H9 (cell line): Measurements from ENCODE around the gene FAM227A. TPM values are rescaled to one million over a fixed set of nuclear protein-coding genes. Genes with fewer than 3 reads are reported as not detected.

Experiments
- DNase-seq: peaks from one replicate; pipeline ENCODE4 v3.0.0-alpha.2; 2017
- H2AFZ ChIP-seq: one replicate; pipeline ENCODE4 v1.6.1; 2013; ENCODE audit warnings: mild to moderate bottlenecking, low read length, control low read depth, moderate library complexity
- H2AK5ac ChIP-seq: 2 replicates; pipeline ENCODE4 v1.6.1; 2013; ENCODE audit warnings: low read length, control low read depth, mixed read lengths; ENCODE audit not compliant: insufficient read length
- H2BK120ac ChIP-seq: one replicate; pipeline ENCODE4 v1.6.1; 2013; ENCODE audit warnings: low read depth, mild to moderate bottlenecking, low read length, control low read depth, inconsistent platforms; ENCODE audit not compliant: poor library complexity, severe bottlenecking
- H2BK12ac ChIP-seq: 2 replicates; pipeline ENCODE4 v1.6.1; 2013; ENCODE audit warnings: low read length, control low read depth, mixed read lengths, low read depth; ENCODE audit not compliant: insufficient read length
- H2BK15ac ChIP-seq: 2 replicates; pipeline ENCODE4 v1.6.1; 2013; ENCODE audit warnings: low read depth, low read length, control low read depth
- H2BK20ac ChIP-seq: one replicate; pipeline ENCODE4 v1.6.1; 2013; ENCODE audit warnings: low read depth, mild to moderate bottlenecking, low read length, control low read depth, inconsistent platforms; ENCODE audit not compliant: poor library complexity, severe bottlenecking
- H2BK5ac ChIP-seq: 2 replicates; pipeline ENCODE4 v1.6.1; 2013; ENCODE audit warnings: low read length, control low read depth, mixed read lengths; ENCODE audit not compliant: insufficient read length
- H3K14ac ChIP-seq: 2 replicates; pipeline ENCODE4 v1.6.1; 2013; ENCODE audit warnings: low read length, control low read depth; ENCODE audit not compliant: insufficient read depth
- H3K18ac ChIP-seq: 2 replicates; pipeline ENCODE4 v1.6.1; 2013; ENCODE audit warnings: low read depth, mild to moderate bottlenecking, mixed read lengths, low read length, control low read depth; ENCODE audit not compliant: insufficient read length
- H3K23ac ChIP-seq: 2 replicates; pipeline ENCODE4 v1.6.1; 2013; ENCODE audit warnings: low read length, control low read depth, mixed read lengths, low read depth; ENCODE audit not compliant: insufficient read length
- H3K23me2 ChIP-seq: 2 replicates; pipeline ENCODE4 v1.6.1; 2013; ENCODE audit warnings: low read depth, mild to moderate bottlenecking, mixed read lengths, low read length, control low read depth; ENCODE audit not compliant: insufficient read length, poor library complexity, severe bottlenecking
- H3K27ac ChIP-seq: 2 replicates; pipeline ENCODE4 v1.5.1; 2013; ENCODE audit warnings: low read length, control low read depth, mixed read lengths, low read depth; ENCODE audit not compliant: insufficient read length
- H3K27me3 ChIP-seq: 2 replicates; pipeline ENCODE4 v1.6.1; 2013; ENCODE audit warnings: low read length, control low read depth, inconsistent platforms; ENCODE audit not compliant: insufficient read depth
- H3K4ac ChIP-seq: 2 replicates; pipeline ENCODE4 v1.6.1; 2013; ENCODE audit warnings: low read depth, mild to moderate bottlenecking, control low read depth, inconsistent platforms, low read length, moderate library complexity
- H3K4me1 ChIP-seq: 2 replicates; pipeline ENCODE4 v1.6.1; 2013; ENCODE audit warnings: low read length, control low read depth, inconsistent platforms; ENCODE audit not compliant: insufficient read depth
- H3K4me2 ChIP-seq: 2 replicates; pipeline ENCODE4 v1.6.1; 2013; ENCODE audit warnings: low read length, control low read depth, mixed read lengths; ENCODE audit not compliant: insufficient read length, insufficient read depth
- H3K56ac ChIP-seq: 2 replicates; pipeline ENCODE4 v1.6.1; 2013; ENCODE audit warnings: low read depth, mild to moderate bottlenecking, mixed read lengths, low read length, control low read depth; ENCODE audit not compliant: insufficient read length
- H3K79me1 ChIP-seq: 2 replicates; pipeline ENCODE4 v1.6.1; 2013; ENCODE audit warnings: low read depth, mild to moderate bottlenecking, moderate library complexity, low read length, control low read depth, inconsistent platforms; ENCODE audit not compliant: insufficient read depth, poor library complexity, severe bottlenecking
- H3K79me2 ChIP-seq: 2 replicates; pipeline ENCODE4 v1.6.1; 2013; ENCODE audit warnings: low read length, control low read depth, inconsistent platforms; ENCODE audit not compliant: insufficient read depth
- H3K9ac ChIP-seq: 2 replicates; pipeline ENCODE4 v1.6.1; 2013; ENCODE audit warnings: low read length, control low read depth, mixed read lengths; ENCODE audit not compliant: insufficient read length; ENCODE audit errors: extremely low read depth
- H3K9me3 ChIP-seq: one replicate; pipeline ENCODE4 v1.6.1; 2013; ENCODE audit warnings: low read depth, low read length, inconsistent platforms; ENCODE audit not compliant: control insufficient read depth
- H3T11ph ChIP-seq: one replicate; pipeline ENCODE4 v1.6.1; 2013; ENCODE audit warnings: mild to moderate bottlenecking, low read length, control low read depth, inconsistent platforms
- H4K20me1 ChIP-seq: one replicate; pipeline ENCODE4 v1.6.1; 2013; ENCODE audit not compliant: control insufficient read depth, insufficient read length, insufficient read depth
- H4K5ac ChIP-seq: 2 replicates; pipeline ENCODE4 v1.6.1; 2013; ENCODE audit warnings: low read depth, mild to moderate bottlenecking, mixed read lengths, low read length, control low read depth; ENCODE audit not compliant: insufficient read length
- H4K8ac ChIP-seq: replicated peaks from 2 replicates; pipeline ENCODE4 v1.6.1; 2013; ENCODE audit warnings: low read length, control low read depth, mixed read lengths, low read depth; ENCODE audit not compliant: insufficient read length
- H4K91ac ChIP-seq: 2 replicates; pipeline ENCODE4 v1.6.1; 2013; ENCODE audit warnings: low read depth, mild to moderate bottlenecking, moderate library complexity, mixed read lengths, low read length, control low read depth; ENCODE audit not compliant: insufficient read length
- H3K27ac Mint-ChIP-seq, 3 experiments: 2 replicates in 2 of 3; 3 replicates in 1 of 3; pipeline ENCODE4 v1.8.0; 2020 to 2021; ENCODE audit warnings: mixed read lengths in 3 of 3, mild to moderate bottlenecking in 1 of 3, moderate library complexity in 1 of 3
- H3K27me3 Mint-ChIP-seq: 2 replicates; pipeline ENCODE4 v1.8.0; 2021; ENCODE audit warnings: low read depth, mild to moderate bottlenecking, moderate library complexity, mixed read lengths
- H3K36me3 Mint-ChIP-seq, 3 experiments: 2 replicates in 2 of 3; 3 replicates in 1 of 3; pipeline ENCODE4 v1.8.0; 2020 to 2021; ENCODE audit warnings: low read depth in 3 of 3, mixed read lengths in 3 of 3; ENCODE audit not compliant: insufficient read depth in 1 of 3
- H3K4me1 Mint-ChIP-seq, 2 experiments: 2 replicates each; pipeline ENCODE4 v1.8.0; 2020; ENCODE audit warnings: mixed read lengths in 2 of 2
- H3K4me3 Mint-ChIP-seq, 2 experiments: 2 replicates in 1 of 2; 3 replicates in 1 of 2; pipeline ENCODE4 v1.8.0; 2020 to 2021; ENCODE audit warnings: mild to moderate bottlenecking in 2 of 2, mixed read lengths in 2 of 2, moderate library complexity in 1 of 2
- H3K9me3 Mint-ChIP-seq, 2 experiments: 2 replicates in 1 of 2; 3 replicates in 1 of 2; pipeline ENCODE4 v1.8.0; 2020; ENCODE audit warnings: mild to moderate bottlenecking in 2 of 2, mixed read lengths in 2 of 2, moderate library complexity in 1 of 2
- WGBS: extraction: QIAGEN DNeasy Blood & Tissue Kit; methylation state at CpG from one replicate; pipeline ENCODE4 v1.1.7; 2013; ENCODE audit warnings: missing lambda C conversion rate, low lambda C conversion rate, mixed read lengths; ENCODE audit not compliant: insufficient read length; ENCODE audit errors: extremely low coverage; 5-methylcytosine and 5-hydroxymethylcytosine counted together
- total RNA-seq: library from RNA; stranded (reverse); gene quantifications from 2 replicates; pipeline ENCODE4 v1.2.1, GENCODE V29; 2021
- TF ChIP-seq, protein P1 (sequence below): fragments of 200-600 bp; sonication (generic); conservative IDR thresholded peaks from 3 replicates; pipeline ENCODE4 v1.8.0; 2021; ENCODE audit warnings: antibody characterized with exemption, mild to moderate bottlenecking

FAM227A gene
- total RNA-seq, 1 experiment from 2014 or later, result 3.6 TPM

- H2BK12ac ChIP-seq, result no peak overlapping the region
- H2AK5ac ChIP-seq, result no peak overlapping the region
- no peak overlapping the region for H2AFZ ChIP-seq
- no peak overlapping the region for H3K18ac ChIP-seq
- Mint-ChIP-seq H3K9me3 (peaks cover 1 to 2% of the 10 kb centered on the region in 2 experiments; a peak in 3 of 5 replicates), H3K4me3 (no peak overlapping the region), H3K36me3 (peaks cover 5 to 15% (median 10%) of the 10 kb centered on the region in 3 experiments), H3K27ac (no peak overlapping the region), H3K4me1 (peaks cover 3 to 5% of the 10 kb centered on the region in 2 experiments; a peak in 3 of 4 replicates), H3K27me3 (no peaks in the 10 kb centered on the region)
- TF ChIP-seq, protein P1, sequence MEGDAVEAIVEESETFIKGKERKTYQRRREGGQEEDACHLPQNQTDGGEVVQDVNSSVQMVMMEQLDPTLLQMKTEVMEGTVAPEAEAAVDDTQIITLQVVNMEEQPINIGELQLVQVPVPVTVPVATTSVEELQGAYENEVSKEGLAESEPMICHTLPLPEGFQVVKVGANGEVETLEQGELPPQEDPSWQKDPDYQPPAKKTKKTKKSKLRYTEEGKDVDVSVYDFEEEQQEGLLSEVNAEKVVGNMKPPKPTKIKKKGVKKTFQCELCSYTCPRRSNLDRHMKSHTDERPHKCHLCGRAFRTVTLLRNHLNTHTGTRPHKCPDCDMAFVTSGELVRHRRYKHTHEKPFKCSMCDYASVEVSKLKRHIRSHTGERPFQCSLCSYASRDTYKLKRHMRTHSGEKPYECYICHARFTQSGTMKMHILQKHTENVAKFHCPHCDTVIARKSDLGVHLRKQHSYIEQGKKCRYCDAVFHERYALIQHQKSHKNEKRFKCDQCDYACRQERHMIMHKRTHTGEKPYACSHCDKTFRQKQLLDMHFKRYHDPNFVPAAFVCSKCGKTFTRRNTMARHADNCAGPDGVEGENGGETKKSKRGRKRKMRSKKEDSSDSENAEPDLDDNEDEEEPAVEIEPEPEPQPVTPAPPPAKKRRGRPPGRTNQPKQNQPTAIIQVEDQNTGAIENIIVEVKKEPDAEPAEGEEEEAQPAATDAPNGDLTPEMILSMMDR, result no peak
- H2BK20ac ChIP-seq, result no peak overlapping the region
- H3K23ac ChIP-seq, result no peak overlapping the region
- no peak for DNase-seq
- no peak overlapping the region for H4K91ac ChIP-seq
- H3K14ac ChIP-seq, result no peak overlapping the region
- no peaks in the 10 kb centered on the region for H3K27me3 ChIP-seq
- H3K4ac ChIP-seq, result no peak overlapping the region
- H4K20me1 ChIP-seq, result no peaks in the 10 kb centered on the region
- no peaks in the 10 kb centered on the region for H3K79me2 ChIP-seq
- H3K9ac ChIP-seq, result no peak overlapping the region
- no CpG with 5 or more reads among the region's 7 CpGs for WGBS
- H3T11ph ChIP-seq, result no peak overlapping the region
- no peaks in the 10 kb centered on the region for H3K9me3 ChIP-seq
- no peak overlapping the region for H2BK120ac ChIP-seq
- H2BK5ac ChIP-seq, result no peak overlapping the region
- no peak overlapping the region for H4K8ac ChIP-seq
- no peak overlapping the region for H3K56ac ChIP-seq
- no peaks in the 10 kb centered on the region for H3K4me1 ChIP-seq
- no peak overlapping the region for H4K5ac ChIP-seq
- no peak overlapping the region for H3K4me2 ChIP-seq
- H2BK15ac ChIP-seq, result no peak overlapping the region
- H3K27ac ChIP-seq, result no peak overlapping the region
- H3K79me1 ChIP-seq, result no peaks in the 10 kb centered on the region
- no peaks in the 10 kb centered on the region for H3K23me2 ChIP-seq
These were observed 106.9 kb downstream of the FAM227A start for GRCh38 chr22:38549101-38549894.
